IPS-15b (cell line): Measurements from ENCODE around the gene SYT6.

ENCODE experiments used
- H3K27me3 ChIP-seq: one replicate; pipeline ENCODE4 v1.6.1; 2013; ENCODE audit warnings: low read length; ENCODE audit not compliant: control insufficient read depth, insufficient read depth
- H3K36me3 ChIP-seq: one replicate; pipeline ENCODE4 v1.6.1; 2013; ENCODE audit warnings: low read length; ENCODE audit not compliant: control insufficient read depth, insufficient read depth
- H3K4me1 ChIP-seq: one replicate; pipeline ENCODE4 v1.6.1; 2013; ENCODE audit warnings: mild to moderate bottlenecking, low read length; ENCODE audit not compliant: control insufficient read depth, insufficient read depth
- H3K4me3 ChIP-seq: one replicate; pipeline ENCODE4 v1.5.1; 2013; ENCODE audit warnings: low read depth, low read length
- H3K9ac ChIP-seq: one replicate; pipeline ENCODE4 v1.6.1; 2013; ENCODE audit warnings: low read depth, mild to moderate bottlenecking, low read length
- H3K9me3 ChIP-seq: one replicate; pipeline ENCODE4 v1.6.1; 2013; ENCODE audit warnings: mild to moderate bottlenecking, low read length; ENCODE audit not compliant: control insufficient read depth, insufficient read depth

Gene SYT6

GRCh38 chr1:114176366-114176765 is 22.7 kb upstream of the SYT6 start:
- no peak overlapping the region for H3K4me3 ChIP-seq
- H3K9ac ChIP-seq = no peak overlapping the region
- no peaks in the 10 kb centered on the region for H3K36me3 ChIP-seq
- H3K4me1 ChIP-seq = no peaks in the 10 kb centered on the region
- H3K27me3 ChIP-seq = peaks cover 4% of the 10 kb centered on the region
- peaks cover 2% of the 10 kb centered on the region for H3K9me3 ChIP-seq

- peaks cover 4% of the 10 kb centered on the region for H3K27me3 ChIP-seq
- no peak overlapping the region for H3K4me3 ChIP-seq
- no peaks in the 10 kb centered on the region for H3K4me1 ChIP-seq
- no peaks in the 10 kb centered on the region for H3K36me3 ChIP-seq
- H3K9me3 ChIP-seq = peaks cover 2% of the 10 kb centered on the region
- no peak overlapping the region for H3K9ac ChIP-seq
Observed at GRCh38 chr1:114173680-114174079, 20.0 kb upstream of the SYT6 start.

GRCh38 chr1:114169509-114169908 is 15.8 kb upstream of the SYT6 start:
- Histone ChIP-seq H3K36me3 (no peaks in the 10 kb centered on the region), H3K9me3 (peaks cover 2% of the 10 kb centered on the region), H3K9ac (no peak overlapping the region), H3K27me3 (peaks cover 10% of the 10 kb centered on the region), H3K4me1 (peaks cover under 1% of the 10 kb centered on the region), H3K4me3 (no peak overlapping the region)

GRCh38 chr1:114167226-114167625 is 13.6 kb upstream of the SYT6 start:
- Histone ChIP-seq H3K4me3 (no peak overlapping the region), H3K9me3 (peaks cover 2% of the 10 kb centered on the region), H3K36me3 (no peaks in the 10 kb centered on the region), H3K4me1 (peaks cover 4% of the 10 kb centered on the region), H3K27me3 (peaks cover 12% of the 10 kb centered on the region), H3K9ac (no peak overlapping the region)

- no peak overlapping the region for H3K4me3 ChIP-seq
- no peaks in the 10 kb centered on the region for H3K36me3 ChIP-seq
- no peaks in the 10 kb centered on the region for H3K9me3 ChIP-seq
- H3K4me1 ChIP-seq = peaks cover 4% of the 10 kb centered on the region
- peaks cover 12% of the 10 kb centered on the region for H3K27me3 ChIP-seq
- no peak overlapping the region for H3K9ac ChIP-seq
Observed at GRCh38 chr1:114164840-114165543, 11.3 kb upstream of the SYT6 start.

GRCh38 chr1:114159941-114160340 is 6.3 kb upstream of the SYT6 start:
- no peaks in the 10 kb centered on the region for H3K9me3 ChIP-seq
- H3K4me1 ChIP-seq = peaks cover 10% of the 10 kb centered on the region
- H3K9ac ChIP-seq = no peak overlapping the region
- H3K27me3 ChIP-seq = peaks cover 42% of the 10 kb centered on the region
- H3K36me3 ChIP-seq = no peaks in the 10 kb centered on the region
- H3K4me3 ChIP-seq = no peak overlapping the region

GRCh38 chr1:114157275-114157660 is 3.6 kb upstream of the SYT6 start:
- Histone ChIP-seq H3K4me1 (peaks cover 8% of the 10 kb centered on the region), H3K27me3 (peaks cover 48% of the 10 kb centered on the region), H3K9me3 (no peaks in the 10 kb centered on the region), H3K4me3 (no peak overlapping the region), H3K36me3 (no peaks in the 10 kb centered on the region), H3K9ac (no peak overlapping the region)

- Histone ChIP-seq H3K27me3 (peaks cover 48% of the 10 kb centered on the region), H3K9me3 (no peaks in the 10 kb centered on the region), H3K4me3 (no peak overlapping the region), H3K36me3 (no peaks in the 10 kb centered on the region), H3K9ac (no peak overlapping the region), H3K4me1 (peaks cover 8% of the 10 kb centered on the region)
Observed at GRCh38 chr1:114156538-114157274, 3.0 kb upstream of the SYT6 start.

- Histone ChIP-seq H3K4me3 (no peak overlapping the region), H3K4me1 (peaks cover 16% of the 10 kb centered on the region), H3K27me3 (peaks cover 48% of the 10 kb centered on the region), H3K9ac (no peak overlapping the region), H3K36me3 (no peaks in the 10 kb centered on the region), H3K9me3 (no peaks in the 10 kb centered on the region)
Observed at GRCh38 chr1:114155706-114156105, 2.0 kb upstream of the SYT6 start.

- Histone ChIP-seq H3K27me3 (peaks cover 47% of the 10 kb centered on the region), H3K4me3 (peak overlapping the region; percentile 79), H3K9ac (no peak overlapping the region), H3K9me3 (no peaks in the 10 kb centered on the region), H3K4me1 (peaks cover 23% of the 10 kb centered on the region), H3K36me3 (no peaks in the 10 kb centered on the region)
Observed at GRCh38 chr1:114154963-114155322, 1.3 kb upstream of the SYT6 start.

GRCh38 chr1:114154146-114154962 is 685 bp upstream of the SYT6 start:
- Histone ChIP-seq H3K36me3 (no peaks in the 10 kb centered on the region), H3K9ac (no peak overlapping the region), H3K4me1 (peaks cover 28% of the 10 kb centered on the region), H3K4me3 (peak overlapping the region; percentile 79), H3K27me3 (peaks cover 41% of the 10 kb centered on the region), H3K9me3 (no peaks in the 10 kb centered on the region)
